ENCODE measurements around the gene ADAMTS14.

ADAMTS14 gene

DNA sequence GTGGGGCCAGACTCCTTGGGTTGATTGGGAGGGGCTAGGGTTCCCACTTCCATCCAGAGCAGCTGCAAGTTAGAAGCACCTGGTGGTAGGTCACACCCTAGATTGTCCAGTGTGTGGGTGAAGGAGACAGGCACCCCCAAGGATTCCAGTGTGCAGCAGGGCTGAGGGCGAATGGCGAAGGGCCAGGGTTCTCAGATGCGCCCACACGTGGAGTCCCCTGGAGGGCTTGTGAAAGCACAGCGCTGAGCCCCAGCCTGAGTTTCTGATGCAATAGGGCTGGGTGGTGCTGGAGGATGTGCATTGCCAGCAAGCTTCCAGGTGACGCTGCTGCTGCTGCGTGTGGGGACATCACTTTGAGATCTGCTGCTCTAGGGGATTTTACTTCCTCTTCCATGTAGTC is 87.5 kb downstream of the ADAMTS14 start (continued):
- TF ChIP-seq, protein P1, sequence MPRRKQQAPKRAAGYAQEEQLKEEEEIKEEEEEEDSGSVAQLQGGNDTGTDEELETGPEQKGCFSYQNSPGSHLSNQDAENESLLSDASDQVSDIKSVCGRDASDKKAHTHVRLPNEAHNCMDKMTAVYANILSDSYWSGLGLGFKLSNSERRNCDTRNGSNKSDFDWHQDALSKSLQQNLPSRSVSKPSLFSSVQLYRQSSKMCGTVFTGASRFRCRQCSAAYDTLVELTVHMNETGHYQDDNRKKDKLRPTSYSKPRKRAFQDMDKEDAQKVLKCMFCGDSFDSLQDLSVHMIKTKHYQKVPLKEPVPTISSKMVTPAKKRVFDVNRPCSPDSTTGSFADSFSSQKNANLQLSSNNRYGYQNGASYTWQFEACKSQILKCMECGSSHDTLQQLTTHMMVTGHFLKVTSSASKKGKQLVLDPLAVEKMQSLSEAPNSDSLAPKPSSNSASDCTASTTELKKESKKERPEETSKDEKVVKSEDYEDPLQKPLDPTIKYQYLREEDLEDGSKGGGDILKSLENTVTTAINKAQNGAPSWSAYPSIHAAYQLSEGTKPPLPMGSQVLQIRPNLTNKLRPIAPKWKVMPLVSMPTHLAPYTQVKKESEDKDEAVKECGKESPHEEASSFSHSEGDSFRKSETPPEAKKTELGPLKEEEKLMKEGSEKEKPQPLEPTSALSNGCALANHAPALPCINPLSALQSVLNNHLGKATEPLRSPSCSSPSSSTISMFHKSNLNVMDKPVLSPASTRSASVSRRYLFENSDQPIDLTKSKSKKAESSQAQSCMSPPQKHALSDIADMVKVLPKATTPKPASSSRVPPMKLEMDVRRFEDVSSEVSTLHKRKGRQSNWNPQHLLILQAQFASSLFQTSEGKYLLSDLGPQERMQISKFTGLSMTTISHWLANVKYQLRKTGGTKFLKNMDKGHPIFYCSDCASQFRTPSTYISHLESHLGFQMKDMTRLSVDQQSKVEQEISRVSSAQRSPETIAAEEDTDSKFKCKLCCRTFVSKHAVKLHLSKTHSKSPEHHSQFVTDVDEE (CRISPR knock-in tag; IDR thresholded peaks at IDR 0.05), result no peak

- ATAC-seq, result no peak; the same call in 2 of the 3 replicates
- TF ChIP-seq CREB5 (CRISPR knock-in tag; IDR thresholded peaks at IDR 0.05; ENCODE audit: low read depth) (no peak), ESRRG (CRISPR knock-in tag; IDR thresholded peaks at IDR 0.05) (no peak), ARNTL (CRISPR knock-in tag; IDR thresholded peaks at IDR 0.05; ENCODE audit: borderline replicate concordance, low read depth) (no peak), CSDC2 (CRISPR knock-in tag; IDR thresholded peaks at IDR 0.05) (no peak), ZFP3 (CRISPR knock-in tag; IDR thresholded peaks at IDR 0.05) (no peak)
- TF ChIP-seq, protein P2, sequence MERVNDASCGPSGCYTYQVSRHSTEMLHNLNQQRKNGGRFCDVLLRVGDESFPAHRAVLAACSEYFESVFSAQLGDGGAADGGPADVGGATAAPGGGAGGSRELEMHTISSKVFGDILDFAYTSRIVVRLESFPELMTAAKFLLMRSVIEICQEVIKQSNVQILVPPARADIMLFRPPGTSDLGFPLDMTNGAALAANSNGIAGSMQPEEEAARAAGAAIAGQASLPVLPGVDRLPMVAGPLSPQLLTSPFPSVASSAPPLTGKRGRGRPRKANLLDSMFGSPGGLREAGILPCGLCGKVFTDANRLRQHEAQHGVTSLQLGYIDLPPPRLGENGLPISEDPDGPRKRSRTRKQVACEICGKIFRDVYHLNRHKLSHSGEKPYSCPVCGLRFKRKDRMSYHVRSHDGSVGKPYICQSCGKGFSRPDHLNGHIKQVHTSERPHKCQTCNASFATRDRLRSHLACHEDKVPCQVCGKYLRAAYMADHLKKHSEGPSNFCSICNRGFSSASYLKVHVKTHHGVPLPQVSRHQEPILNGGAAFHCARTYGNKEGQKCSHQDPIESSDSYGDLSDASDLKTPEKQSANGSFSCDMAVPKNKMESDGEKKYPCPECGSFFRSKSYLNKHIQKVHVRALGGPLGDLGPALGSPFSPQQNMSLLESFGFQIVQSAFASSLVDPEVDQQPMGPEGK (CRISPR knock-in tag; IDR thresholded peaks at IDR 0.05; ENCODE audit: borderline replicate concordance), result no peak
Measured at GRCh38 chr10:70760271-70760787, 88.0 kb downstream of the ADAMTS14 start.

DNA sequence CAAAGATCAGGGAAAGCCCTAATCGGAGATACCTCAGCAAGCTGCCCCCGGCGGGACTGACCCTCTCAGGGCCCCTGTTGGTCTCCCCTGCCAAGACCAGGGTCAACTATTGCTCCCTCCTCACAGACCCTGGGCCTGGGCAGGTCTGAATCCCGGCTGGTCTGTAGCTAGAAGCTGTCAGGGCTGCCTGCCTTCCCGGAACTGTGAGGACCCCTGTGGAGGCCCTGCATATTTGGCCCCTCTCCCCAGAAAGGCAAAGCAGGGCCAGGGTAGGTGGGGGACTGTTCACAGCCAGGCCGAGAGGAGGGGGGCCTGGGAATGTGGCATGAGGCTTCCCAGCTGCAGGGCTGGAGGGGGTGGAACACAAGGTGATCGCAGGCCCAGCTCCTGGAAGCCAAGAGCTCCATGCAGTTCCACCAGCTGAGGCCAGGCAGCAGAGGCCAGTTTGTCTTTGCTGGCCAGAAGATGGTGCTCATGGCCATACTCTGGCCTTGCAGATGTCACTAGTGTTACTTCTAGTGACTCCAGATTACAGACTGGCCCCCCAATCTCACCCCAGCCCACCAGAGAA is 88.8 kb downstream of the ADAMTS14 start:
- TF ChIP-seq SNAI2 (CRISPR knock-in tag; IDR thresholded peaks at IDR 0.05), result no peak
- TF ChIP-seq PPARA (CRISPR knock-in tag; IDR thresholded peaks at IDR 0.05; ENCODE audit: borderline replicate concordance), result no peak
- TF ChIP-seq CREB5 (CRISPR knock-in tag; IDR thresholded peaks at IDR 0.05; ENCODE audit: low read depth), result no peak
- no peak for TF ChIP-seq OSR1 (CRISPR knock-in tag; IDR thresholded peaks at IDR 0.05)
- TF ChIP-seq ZC3H10 (CRISPR knock-in tag; IDR thresholded peaks at IDR 0.05), result no peak
- no peak for TF ChIP-seq ARNTL (CRISPR knock-in tag; IDR thresholded peaks at IDR 0.05; ENCODE audit: borderline replicate concordance, low read depth)
- no peak for TF ChIP-seq ESRRG (CRISPR knock-in tag; IDR thresholded peaks at IDR 0.05)
- TF ChIP-seq, protein P1 (CRISPR knock-in tag; IDR thresholded peaks at IDR 0.05), result no peak
- TF ChIP-seq BACH2 (CRISPR knock-in tag; IDR thresholded peaks at IDR 0.05; ENCODE audit: borderline replicate concordance), result no peak
- ATAC-seq, result no peak; the same call in 2 of the 3 replicates

GRCh38 chr10:70761727-70762350 is 89.5 kb downstream of the ADAMTS14 start:
- TF ChIP-seq TCF4 (CRISPR knock-in tag; IDR thresholded peaks at IDR 0.05; ENCODE audit: borderline replicate concordance) (no peak), OSR1 (CRISPR knock-in tag; IDR thresholded peaks at IDR 0.05) (no peak)
- no peak for ATAC-seq

Measured in SK-N-SH treated with all-trans-retinoic acid at 6 μM for 48 hours (cell line).